K562 (cell line): ENCODE data around the gene IL1RN. TPM values are rescaled to one million over a fixed set of nuclear protein-coding genes. Genes with fewer than 3 reads are reported as not detected.
A peak's percentile ranks its signal among the peaks of the same experiment; 100 is the strongest.

Experiments used
- ARID1B ChIP-seq: fragments of 450-650 bp; IDR thresholded peaks from 2 replicates; pipeline ENCODE4 v1.6.1; 2016; ENCODE audit warnings: antibody characterized with exemption, mild to moderate bottlenecking, inconsistent platforms
- CBFA2T2 ChIP-seq: fragments of 450-650 bp; conservative IDR thresholded peaks from 2 replicates; pipeline ENCODE4 v1.6.1; 2017; ENCODE audit warnings: mild to moderate bottlenecking
- CBX1 ChIP-seq: sonication (generic); IDR thresholded peaks from 2 replicates; pipeline ENCODE4 v1.6.1; 2016; ENCODE audit warnings: antibody characterized with exemption, low read depth, mild to moderate bottlenecking
- ELF1 ChIP-seq: fragments of 200-800 bp; sonication (Bioruptor generic); IDR thresholded peaks from 2 replicates; pipeline ENCODE4 v1.6.1; 2016; ENCODE audit warnings: missing genetic modification characterization, missing compliant biosample characterization
- EP300 ChIP-seq: IDR thresholded peaks from 2 replicates; pipeline ENCODE4 v1.6.1; 2012; ENCODE audit warnings: low read length, improper control_type of control experiment
- ILF3 ChIP-seq: fragments of 450-650 bp; IDR thresholded peaks from 2 replicates; pipeline ENCODE4 v1.6.1; 2018; ENCODE audit warnings: antibody characterized with exemption, mild to moderate bottlenecking, moderate library complexity, borderline replicate concordance
- KLF13 ChIP-seq: fragments of 450-650 bp; IDR thresholded peaks from 2 replicates; pipeline ENCODE4 v1.6.1; 2016; ENCODE audit warnings: missing genetic modification characterization, low read depth, mild to moderate bottlenecking, missing compliant biosample characterization, moderate library complexity, borderline replicate concordance
- KLF16 ChIP-seq: IDR thresholded peaks from 2 replicates; pipeline ENCODE4 v1.6.1; 2016; ENCODE audit warnings: antibody characterized with exemption
- MAZ ChIP-seq, 2 experiments: fragments of 450-650 bp in 1 of 2; sonication (generic) in 1 of 2; formaldehyde crosslinking; IDR thresholded peaks in 1 of 2; conservative IDR thresholded peaks in 1 of 2; 2 replicates each; pipeline versions ENCODE4 v1.4.0 to v1.5.0; 2020; ENCODE audit warnings: mild to moderate bottlenecking in 1 of 2, missing genetic modification reagents in 1 of 2
- MED1 ChIP-seq: sonication (generic); formaldehyde crosslinking; IDR thresholded peaks from 2 replicates; pipeline ENCODE4 v1.8.1; 2023; ENCODE audit warnings: missing genetic modification reagents, borderline replicate concordance
- MYC ChIP-seq, 2 experiments: fragments of 250-450 bp in 1 of 2; sonication (Bioruptor Pico) in 1 of 2; IDR thresholded peaks; 2 replicates each; pipeline versions ENCODE4 v1.5.1 to v1.6.1; 2012 to 2021; ENCODE audit warnings: low read depth in 2 of 2, borderline replicate concordance in 1 of 2, improper control_type of control experiment in 1 of 2, low read length in 1 of 2, mild to moderate bottlenecking in 1 of 2, moderate library complexity in 1 of 2
- NR2F6 ChIP-seq: fragments of 450-650 bp; formaldehyde crosslinking; IDR thresholded peaks from 2 replicates; pipeline ENCODE4 v1.4.0; 2020; ENCODE audit warnings: mild to moderate bottlenecking
- SIN3A ChIP-seq, 2 experiments: fragments of 150-350 bp in 1 of 2; IDR thresholded peaks; 2 replicates each; pipeline ENCODE4 v1.6.1; 2011 to 2016; ENCODE audit warnings: borderline replicate concordance in 2 of 2, low read depth in 2 of 2, low read length in 2 of 2, mild to moderate bottlenecking in 2 of 2, moderate library complexity in 2 of 2; ENCODE audit not compliant: control insufficient read depth in 1 of 2
- SIRT6 ChIP-seq: IDR thresholded peaks from one replicate; pipeline ENCODE4 v1.6.1; 2012; ENCODE audit warnings: low read depth, mild to moderate bottlenecking, control low read depth, inconsistent platforms, low read length, moderate library complexity
- SMARCA5 ChIP-seq: fragments of 450-650 bp; IDR thresholded peaks from 2 replicates; pipeline ENCODE4 v1.6.1; 2016
- SPI1 ChIP-seq: IDR thresholded peaks from 2 replicates; pipeline ENCODE4 v1.6.1; 2011; ENCODE audit warnings: low read depth, low read length, control low read depth, borderline replicate concordance
- STAT5B ChIP-seq: fragments of 250-450 bp; sonication (Bioruptor Pico); IDR thresholded peaks from 2 replicates; pipeline ENCODE4 v1.8.0; 2021; ENCODE audit warnings: mild to moderate bottlenecking, inconsistent platforms
- TEAD4 ChIP-seq, 2 experiments: sonication (generic) in 1 of 2; formaldehyde crosslinking in 1 of 2; IDR thresholded peaks; 2 replicates each; pipeline versions ENCODE4 v1.6.1 to v1.8.0; 2012 to 2022; ENCODE audit warnings: borderline replicate concordance in 1 of 2, inconsistent platforms in 1 of 2, low read length in 1 of 2, mild to moderate bottlenecking in 1 of 2, missing genetic modification reagents in 1 of 2
- THRB ChIP-seq: fragments of 450-650 bp; formaldehyde crosslinking; conservative IDR thresholded peaks from 2 replicates; pipeline ENCODE4 v1.4.0; 2022; ENCODE audit warnings: mild to moderate bottlenecking, missing genetic modification characterization
- ZBTB43 ChIP-seq: sonication (generic); formaldehyde crosslinking; IDR thresholded peaks from 2 replicates; pipeline ENCODE4 v1.8.0; 2023; ENCODE audit warnings: mild to moderate bottlenecking, missing genetic modification reagents
- ZNF12 ChIP-seq: sonication (generic); formaldehyde crosslinking; IDR thresholded peaks from 2 replicates; pipeline ENCODE4 v1.4.0; 2020; ENCODE audit warnings: mild to moderate bottlenecking, missing genetic modification reagents
- ZNF197 ChIP-seq: fragments of 200-800 bp; sonication (Bioruptor generic); IDR thresholded peaks from 2 replicates; pipeline ENCODE4 v1.6.1; 2016; ENCODE audit warnings: low read depth, missing genetic modification characterization, missing compliant biosample characterization
- ZNF280B ChIP-seq: fragments of 250-450 bp; sonication (Bioruptor Pico); IDR thresholded peaks from 2 replicates; pipeline ENCODE4 v1.5.1; 2021; ENCODE audit warnings: mild to moderate bottlenecking
- ZNF507 ChIP-seq: conservative IDR thresholded peaks from 2 replicates; pipeline ENCODE4 v1.6.1; 2017; ENCODE audit warnings: missing genetic modification characterization, missing compliant biosample characterization
- polyA plus RNA-seq, 8 experiments: library from polyadenylated mRNA; depleted of rRNA in 4 of 8; stranded (reverse) in 5 of 8; unstranded in 3 of 8; fragments of >200 nt; fragmentation: Nextera tagmentation in 2 of 8; fragmentation: Illumina TruSeq in 1 of 8; extraction: Ambion mirVana in 2 of 8; extraction: Trizol in 1 of 8; gene quantifications; 2 replicates each; pipeline versions ENCODE4 v1.2.1 to v1.2.3, GENCODE V29; 2011 to 2014; ENCODE audit warnings: inconsistent platforms in 1 of 8, missing spikeins in 1 of 8
- total RNA-seq, 7 experiments: library from RNA; depleted of rRNA in 6 of 7; stranded (reverse); fragments of >200 nt in 6 of 7; fragmentation: Illumina TruSeq in 2 of 7; extraction: Trizol in 2 of 7; gene quantifications; 2 replicates each; pipeline versions ENCODE4 v1.2.1 to v1.2.3, GENCODE V29; 2011 to 2021; ENCODE audit warnings: low replicate concordance in 1 of 7

The IL1RN gene
- total and polyA plus RNA-seq, 9 of the 15 experiments (the other 6 are each of a cell fraction or from before 2014, with no cell fraction given) = 0.13 TPM; not detected in 8

GRCh38 chr2:113124181-113124961, 3.0 kb upstream of the IL1RN start (continued):
- TF ChIP-seq SPI1 (no peak), MYC (IDR thresholded peaks at IDR 0.05; ENCODE audit: low read depth, low read length) (no peak), MYC (CRISPR knock-in tag; IDR thresholded peaks at IDR 0.05; ENCODE audit: borderline replicate concordance, low read depth) (no peak), SIN3A (IDR thresholded peaks at IDR 0.05; ENCODE audit: borderline replicate concordance in 2 of 2, control insufficient read depth in 1 of 2, low read depth in 2 of 2, low read length in 2 of 2) (no peak), TEAD4 (IDR thresholded peaks at IDR 0.05; ENCODE audit: low read length) (peak; percentile 30; the same call in 1 of the 2 replicates), TEAD4 (CRISPR knock-in tag; IDR thresholded peaks at IDR 0.05; ENCODE audit: borderline replicate concordance) (no peak), ZNF12 (no peak), KLF16 (no peak), CBX1 (no peak), MED1 (no peak), THRB (CRISPR knock-in tag) (no peak), KLF13 (tag) (no peak), STAT5B (no peak), ELF1 (no peak), NR2F6 (CRISPR knock-in tag) (no peak), CBFA2T2 (peak; percentile 42; the same call in 1 of the 2 replicates), ZNF280B (CRISPR knock-in tag) (no peak), SMARCA5 (no peak), ARID1B (peak; percentile 64), ILF3 (no peak), EP300 (0 out of 2 replicates have a peak, but pooled peaks have one; percentile 11), SIRT6 (no peak), ZBTB43 (CRISPR knock-in tag) (no peak), ZNF197 (CRISPR knock-in tag) (no peak), ZNF507 (no peak), MAZ (CRISPR knock-in tag; conservative IDR thresholded peaks at IDR 0.05 in 1 of 2, IDR thresholded peaks at IDR 0.05 in 1 of 2) (no peak)
